Heart left ventricle (tissue), 16 donors: Measurements from ENCODE around the gene GH2. TPM values are rescaled to one million over a fixed set of nuclear protein-coding genes. Genes with fewer than 3 reads are reported as not detected.

Source experiments
- ATAC-seq, 4 donors: fragments of 200-7000 bp; cut with Tn5 transposase; one replicate each; pipeline ENCODE4 v1.9.1; 2020 to 2022; ENCODE audit warnings: moderate library complexity in 4 of 4, mild to moderate bottlenecking in 3 of 4, moderate number of reproducible peaks in 1 of 4
- DNase-seq, 5 donors: peaks; one replicate each; pipeline ENCODE4 v3.0.0-alpha.2; 2020
- H3K27ac ChIP-seq, 12 donors: fragments of 200-600 bp; sonication (generic) in 4 of 12; one replicate each; pipeline versions ENCODE4 v1.5.0 to v1.8.0; 2016 to 2022; ENCODE audit warnings: mild to moderate bottlenecking in 2 of 12
- H3K27me3 ChIP-seq, 9 donors: fragments of 200-600 bp; sonication (generic) in 2 of 9; one replicate each; pipeline versions ENCODE4 v1.5.1 to v1.8.0; 2016 to 2022; ENCODE audit warnings: mild to moderate bottlenecking in 3 of 9
- H3K36me3 ChIP-seq, 9 donors: fragments of 200-600 bp; sonication (generic) in 2 of 9; one replicate each; pipeline versions ENCODE4 v1.5.0 to v1.8.0; 2018 to 2022; ENCODE audit warnings: mild to moderate bottlenecking in 2 of 9
- H3K4me1 ChIP-seq, 12 donors: fragments of 200-600 bp; sonication (generic) in 4 of 12; one replicate each; pipeline versions ENCODE4 v1.5.0 to v1.8.0; 2016 to 2022; ENCODE audit warnings: mild to moderate bottlenecking in 3 of 12
- H3K4me3 ChIP-seq, 12 donors: fragments of 200-600 bp; sonication (generic) in 4 of 12; one replicate each; pipeline versions ENCODE4 v1.5.0 to v1.8.0; 2017 to 2022; ENCODE audit warnings: mild to moderate bottlenecking in 9 of 12, moderate library complexity in 4 of 12
- H3K9me3 ChIP-seq, 12 donors: fragments of 200-600 bp; sonication (generic) in 4 of 12; one replicate each; pipeline versions ENCODE4 v1.5.0 to v1.8.0; 2016 to 2022; ENCODE audit warnings: mild to moderate bottlenecking in 1 of 12
- POLR2A ChIP-seq, 2 donors: fragments of 450-650 bp; IDR thresholded peaks; one replicate each; pipeline ENCODE4 v1.6.1; 2017; ENCODE audit warnings: antibody characterized with exemption in 2 of 2, mild to moderate bottlenecking in 2 of 2, moderate library complexity in 2 of 2
- WGBS, 4 donors: extraction: QIAGEN DNeasy Blood & Tissue Kit in 2 of 4; methylation state at CpG; one replicate each; pipeline versions ENCODE4 v1.1.5 to v1.1.7; 2013 to 2018; 5-methylcytosine and 5-hydroxymethylcytosine counted together
- intact Hi-C, 10 donors: fragments of 100-400 bp; cut with DNase I; formaldehyde crosslinking; loops; one replicate each; pipeline versions ENCODE4 v1.11.1 to v1.14.2; 2022
- long read RNA-seq, 3 donors: library from polyadenylated mRNA; unstranded; transcript quantifications; one replicate each; pipeline ENCODE4 v2.0.0, GENCODE V29; 2020 to 2021
- polyA plus RNA-seq, 2 donors: library from polyadenylated mRNA; stranded (reverse); fragments of 200-250 nt; gene quantifications; one replicate each; pipeline ENCODE4 v1.2.3, GENCODE V29; 2013
- total RNA-seq, 9 donors: library from RNA; depleted of rRNA in 2 of 9; stranded (reverse); fragments of >200 nt in 2 of 9; fragmentation: NEBNext Ultra II Directional in 3 of 9; extraction: Animal tissue kit (Norgen Biotek cat#: 25700) in 3 of 9; gene quantifications; one replicate each; pipeline versions ENCODE4 v1.1.0 to v1.2.4, GENCODE V29; 2016 to 2023
- TF ChIP-seq, protein P1 (sequence below), 12 donors: fragments of 200-600 bp; sonication (generic) in 4 of 12; IDR thresholded peaks; one replicate each; pipeline versions ENCODE4 v1.5.0 to v1.8.0; 2018 to 2022; ENCODE audit warnings: antibody characterized with exemption in 12 of 12, mild to moderate bottlenecking in 5 of 12
- donor health status: ischemic (EF 13 %, LVEDD 7.1; RV severe dilation, severe dysfunction).
- donor health status: healthy with polysubstance abuse.
- donor health status: DM: no; HTN: yes; CAD: no.
- donor health status: DM: no; HTN: no; CAD: no.
- donor health status: ischemic (EF 25% LVEDD 6.9; RV normal size, moderate dysfunction).
- donor health status: ischemic (EF 25% LVEDD 5.7; RV mildly dilated, moderate dysfunction).
- donor health status: healthy.
- donor health status: DM: yes; HTN: yes; CAD: no.
- donor health status: ischemic (EF 35%, LVEDD 5.7; RV mildly dilated, moderate dysfunction).
- donor health status: nonischemic (EF 11% LVEDD 7.7; RV severe dilation, severe dysfunction).
- donor health status: DM: yes; HTN: yes; CAD: no.
- donor health status: PGD.
- donor health status: ischemic (EF 29% LVEDD 5.4; RV normal size, mild dysfunction).
- donor health status: nonischemic (EF 23%, LVEDD 6.1; RV moderate dilation, normal function).

The GH2 gene
- total RNA-seq: not detected
- not detected for polyA plus RNA-seq
- long read RNA-seq, donor 1: 0 reads
- long read RNA-seq, donor 2: 0 reads
- long read RNA-seq, donor 3: 0 reads

DNA sequence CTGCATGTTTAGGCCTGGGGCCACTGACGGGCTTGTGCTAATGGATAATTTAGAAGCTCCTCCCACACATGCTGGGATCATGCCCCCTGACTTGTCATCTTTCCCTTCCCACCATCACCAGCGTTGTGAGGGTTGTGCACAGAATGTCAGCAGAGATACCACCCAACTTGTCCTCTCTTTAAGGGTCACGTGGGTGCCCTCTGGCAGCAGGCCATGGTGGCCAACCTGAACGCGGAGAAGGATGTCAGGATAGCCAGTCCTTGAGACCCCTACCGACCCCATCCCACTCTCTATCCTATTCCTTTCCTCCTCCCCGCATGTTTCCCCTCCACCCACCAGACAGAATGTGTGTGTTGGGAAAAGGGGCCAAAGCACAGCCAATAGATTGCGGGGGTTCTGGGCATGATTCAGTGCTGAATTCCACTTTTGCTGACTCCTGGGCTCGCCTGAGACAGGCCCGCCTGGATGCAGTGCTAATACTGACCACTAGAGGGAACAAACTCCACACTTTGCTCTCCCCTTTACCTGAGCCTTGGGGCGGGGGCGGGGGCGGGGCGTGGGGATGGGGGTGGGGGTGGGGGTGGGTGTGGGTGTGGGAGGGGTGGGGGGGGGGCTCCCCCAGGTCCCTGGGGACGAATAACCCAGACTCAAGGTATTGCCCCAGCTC, at the start of gene GH2:
Gene GH2, minus strand, starts transcription at position 10 of the 667 bp plus-strand sequence. CDS start 143 bp downstream, outside the sequence.
- DNase-seq (peak in 2 of 5 donors; percentile 24 to 34), ATAC-seq (peak in 3 of 4 donors; percentile 56 to 78 (median 63))
- Histone ChIP-seq H3K27ac (no peak within 1 kb of the TSS), H3K27me3 (no peaks in the 10 kb centered on the region), H3K36me3 (no peaks in the 10 kb centered on the region), H3K4me1 (no peaks in the 10 kb centered on the region), H3K9me3 (no peaks in the 10 kb centered on the region), H3K4me3 (no peak within 1 kb of the TSS)
- TF ChIP-seq, protein P1, sequence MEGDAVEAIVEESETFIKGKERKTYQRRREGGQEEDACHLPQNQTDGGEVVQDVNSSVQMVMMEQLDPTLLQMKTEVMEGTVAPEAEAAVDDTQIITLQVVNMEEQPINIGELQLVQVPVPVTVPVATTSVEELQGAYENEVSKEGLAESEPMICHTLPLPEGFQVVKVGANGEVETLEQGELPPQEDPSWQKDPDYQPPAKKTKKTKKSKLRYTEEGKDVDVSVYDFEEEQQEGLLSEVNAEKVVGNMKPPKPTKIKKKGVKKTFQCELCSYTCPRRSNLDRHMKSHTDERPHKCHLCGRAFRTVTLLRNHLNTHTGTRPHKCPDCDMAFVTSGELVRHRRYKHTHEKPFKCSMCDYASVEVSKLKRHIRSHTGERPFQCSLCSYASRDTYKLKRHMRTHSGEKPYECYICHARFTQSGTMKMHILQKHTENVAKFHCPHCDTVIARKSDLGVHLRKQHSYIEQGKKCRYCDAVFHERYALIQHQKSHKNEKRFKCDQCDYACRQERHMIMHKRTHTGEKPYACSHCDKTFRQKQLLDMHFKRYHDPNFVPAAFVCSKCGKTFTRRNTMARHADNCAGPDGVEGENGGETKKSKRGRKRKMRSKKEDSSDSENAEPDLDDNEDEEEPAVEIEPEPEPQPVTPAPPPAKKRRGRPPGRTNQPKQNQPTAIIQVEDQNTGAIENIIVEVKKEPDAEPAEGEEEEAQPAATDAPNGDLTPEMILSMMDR (IDR thresholded peaks at IDR 0.05): peak; percentile 28 to 57 (median 44)
- TF ChIP-seq POLR2A (IDR thresholded peaks at IDR 0.05): no peak
- intact Hi-C loops: no loop called here
- WGBS, 4 donors: 33 to 55% (median 36%) methylated on average over 9 to 15 of the region's 15 CpGs

DNA sequence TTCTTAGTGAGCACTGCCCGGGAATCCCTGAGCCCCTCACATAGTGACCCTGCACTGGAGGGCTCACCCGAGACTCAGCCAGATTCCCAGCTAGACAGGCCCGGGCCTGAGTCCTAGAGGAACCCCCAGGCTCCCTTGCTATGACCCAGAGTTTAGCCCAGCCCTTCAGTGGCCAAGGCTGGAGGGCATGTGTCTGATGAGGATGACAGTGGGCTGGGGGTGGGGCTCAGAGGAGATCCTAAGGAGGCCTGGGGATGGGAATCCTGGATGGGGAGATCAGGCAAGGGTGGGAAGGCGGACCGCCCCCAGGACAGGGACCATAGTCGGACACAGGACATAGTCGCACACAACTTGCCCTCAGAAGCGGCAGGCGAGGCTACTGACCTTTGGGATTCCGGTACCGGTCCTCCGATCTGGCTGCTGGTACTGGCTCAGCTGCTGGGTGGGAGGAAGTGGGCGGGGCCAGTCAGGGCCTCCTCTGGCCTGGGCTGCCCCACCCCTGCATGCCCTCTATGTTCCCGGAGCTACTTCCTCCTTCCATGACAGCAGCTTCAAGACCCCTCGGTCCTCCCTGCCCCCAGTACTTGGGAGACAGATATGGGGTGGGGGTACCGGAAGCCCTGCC, 49.3 kb upstream of the GH2 start:
- Histone ChIP-seq H3K27ac (peak overlapping the region; percentile 53 to 84 (median 74)), H3K4me1 (peaks cover 0 to 25% (median 14%) of the 10 kb centered on the region in 12 donors), H3K4me3 (peak overlapping the region in 11 of 12 donors; percentile 16 to 51 (median 34)), H3K27me3 (no peaks in the 10 kb centered on the region), H3K36me3 (no peaks in the 10 kb centered on the region), H3K9me3 (no peaks in the 10 kb centered on the region)
- WGBS, 4 donors: 52 to 71% (median 59%) methylated on average over 7 to 16 of the region's 16 CpGs
- TF ChIP-seq, protein P1 (IDR thresholded peaks at IDR 0.05): no peak
- peak in 1 of 2 donors; percentile 12 for TF ChIP-seq POLR2A (IDR thresholded peaks at IDR 0.05)
- peak; percentile 77 to 95 (median 84) for ATAC-seq
- DNase-seq: peak; percentile 82 to 86 (median 83)
- intact Hi-C loops: loop anchor here in 1 of 10 donors (5.0 kb wide), 1 partner anchor 51 kb away; no protein-coding TSS in a partner anchor

DNA sequence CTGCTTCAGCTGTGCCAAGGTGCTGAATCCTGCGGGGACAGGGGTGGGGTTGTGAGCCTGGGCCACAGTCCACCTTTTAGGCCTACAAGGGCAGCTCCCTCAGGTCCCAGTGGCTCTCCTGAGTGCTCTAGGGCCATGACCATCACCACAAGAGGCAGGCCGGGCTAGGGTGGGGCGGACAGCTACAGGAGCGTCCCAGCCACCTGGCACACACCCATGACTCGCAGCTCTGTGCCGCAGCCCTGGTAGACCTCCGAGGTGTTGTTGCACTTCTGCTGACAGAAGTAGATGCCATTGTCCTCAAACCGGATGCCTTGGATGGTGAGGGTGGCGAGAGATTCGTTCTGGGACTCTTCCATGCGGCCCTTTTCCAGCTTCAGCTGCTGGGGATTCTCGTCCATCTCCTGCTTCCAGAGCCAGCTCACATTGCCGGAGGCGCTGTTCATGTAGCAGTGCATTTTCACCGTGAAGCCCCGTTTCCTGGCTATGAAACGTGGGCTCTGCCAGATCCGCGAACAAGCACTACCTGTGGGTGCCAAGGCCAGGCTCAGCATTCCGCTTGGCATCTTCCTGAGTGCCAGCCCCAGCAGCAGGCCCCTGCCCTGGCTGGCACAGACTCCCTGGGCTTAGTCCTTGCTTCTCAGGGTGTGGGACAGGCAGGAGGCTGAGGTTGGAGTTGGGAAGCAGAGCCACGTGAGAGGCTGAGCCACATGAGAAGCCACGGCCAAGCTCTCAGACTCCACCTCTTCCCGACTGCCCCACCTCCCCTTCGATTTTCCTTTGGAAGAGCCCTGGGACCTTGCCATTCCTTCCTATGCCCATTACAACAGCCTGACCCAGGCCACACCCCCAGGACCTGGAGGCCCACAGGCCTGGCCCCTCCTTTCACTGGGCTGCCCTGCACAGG, 48.4 kb upstream of the GH2 start:
- Histone ChIP-seq H3K36me3 (no peaks in the 10 kb centered on the region), H3K27ac (peak overlapping the region in 10 of 12 donors; percentile 5 to 84 (median 74)), H3K27me3 (no peaks in the 10 kb centered on the region), H3K4me3 (peak overlapping the region in 1 of 12 donors; percentile 44), H3K4me1 (peaks cover 0 to 25% (median 14%) of the 10 kb centered on the region in 12 donors), H3K9me3 (no peaks in the 10 kb centered on the region)
- intact Hi-C loops: loop anchor here in 2 of 10 donors (5.0 to 10.0 kb wide), 2 partner anchors 52 to 55 kb away; no protein-coding TSS in a partner anchor
- peak; percentile 16 to 66 (median 44) for ATAC-seq
- 85 to 89% (median 87%) methylated on average over 12 to 24 of the region's 24 CpGs for WGBS, 4 donors
- no peak for TF ChIP-seq POLR2A (IDR thresholded peaks at IDR 0.05)
- TF ChIP-seq, protein P1 (IDR thresholded peaks at IDR 0.05): no peak
- DNase-seq: peak in 2 of 5 donors; percentile 39 to 55
